Gastrocnemius medialis (tissue), 4 donors: Measurements from ENCODE around the gene SLC6A18.

Experiments used
- CTCF ChIP-seq, 5 experiments: fragments of 450-650 bp in 3 of 5; fragments of 200-600 bp in 2 of 5; sonication (generic) in 2 of 5; IDR thresholded peaks in 4 of 5; conservative IDR thresholded peaks in 1 of 5; 1 replicate in 4 of 5; 2 replicates in 1 of 5; pipeline ENCODE4 v1.5.1; 2016 to 2019; ENCODE audit warnings: antibody characterized with exemption in 5 of 5, mild to moderate bottlenecking in 3 of 5, moderate library complexity in 3 of 5
- POLR2A ChIP-seq, 2 donors: fragments of 450-650 bp; IDR thresholded peaks; one replicate each; pipeline ENCODE4 v1.6.1; 2017; ENCODE audit warnings: antibody characterized with exemption in 2 of 2, mild to moderate bottlenecking in 2 of 2, moderate library complexity in 2 of 2

GRCh38 chr5:1187234-1187949 lies 37.8 kb upstream of the SLC6A18 start:
- TF ChIP-seq CTCF (IDR thresholded peaks at IDR 0.05 in 4 of 5, conservative IDR thresholded peaks at IDR 0.05 in 1 of 5) (no peak), POLR2A (IDR thresholded peaks at IDR 0.05) (no peak)
